Mononuclear cell (primary cell): ENCODE results near the gene ERF. TPM values are rescaled to one million over a fixed set of nuclear protein-coding genes. Genes with fewer than 3 reads are reported as not detected.

Source experiments
- H3K27me3 ChIP-seq: 2 replicates; pipeline ENCODE4 v1.6.0; 2011; ENCODE audit warnings: low read length, control low read depth; ENCODE audit not compliant: insufficient read depth
- H3K4me1 ChIP-seq: 2 replicates; pipeline ENCODE4 v1.5.1; 2011; ENCODE audit warnings: mild to moderate bottlenecking, low read length, control low read depth; ENCODE audit not compliant: insufficient read depth
- H3K4me3 ChIP-seq: 2 replicates; pipeline ENCODE4 v1.5.1; 2011; ENCODE audit warnings: mild to moderate bottlenecking, low read length, moderate library complexity
- H3K9me3 ChIP-seq: 2 replicates; pipeline ENCODE4 v1.5.1; 2011; ENCODE audit warnings: low read depth, mild to moderate bottlenecking, control low read depth, low read length
- total RNA-seq: library from RNA; depleted of rRNA; stranded (reverse); fragments of >200 nt; gene quantifications from one replicate; pipeline ENCODE4 v1.2.3, GENCODE V29; 2012

ERF gene
- total RNA-seq, 1 donor, result 35.2 TPM

DNA sequence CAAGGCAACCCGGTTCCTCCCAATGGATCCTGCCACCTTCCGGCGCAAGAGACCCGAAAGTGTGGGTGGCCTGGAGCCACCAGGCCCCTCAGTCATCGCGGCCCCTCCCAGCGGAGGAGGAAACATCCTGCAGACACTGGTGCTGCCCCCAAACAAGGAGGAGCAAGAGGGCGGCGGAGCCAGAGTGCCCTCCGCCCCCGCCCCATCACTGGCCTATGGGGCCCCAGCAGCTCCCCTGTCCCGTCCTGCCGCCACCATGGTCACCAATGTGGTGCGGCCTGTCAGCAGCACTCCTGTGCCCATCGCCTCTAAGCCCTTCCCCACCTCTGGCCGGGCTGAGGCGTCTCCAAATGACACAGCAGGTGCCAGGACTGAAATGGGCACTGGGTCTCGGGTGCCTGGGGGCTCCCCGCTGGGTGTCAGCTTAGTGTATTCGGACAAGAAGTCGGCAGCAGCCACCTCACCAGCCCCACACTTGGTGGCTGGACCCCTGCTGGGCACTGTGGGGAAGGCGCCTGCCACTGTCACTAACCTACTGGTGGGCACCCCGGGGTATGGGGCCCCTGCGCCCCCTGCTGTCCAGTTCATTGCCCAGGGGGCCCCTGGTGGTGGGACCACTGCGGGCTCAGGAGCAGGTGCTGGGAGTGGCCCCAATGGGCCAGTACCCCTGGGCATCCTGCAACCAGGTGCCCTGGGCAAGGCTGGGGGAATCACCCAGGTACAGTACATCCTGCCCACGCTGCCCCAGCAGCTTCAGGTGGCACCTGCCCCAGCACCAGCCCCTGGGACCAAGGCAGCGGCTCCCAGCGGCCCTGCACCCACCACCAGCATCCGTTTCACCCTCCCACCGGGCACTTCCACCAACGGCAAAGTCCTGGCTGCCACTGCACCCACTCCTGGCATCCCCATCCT lies 35.9 kb upstream of the ERF start:
- Histone ChIP-seq H3K9me3 (no peaks in the 10 kb centered on the region), H3K27me3 (no peaks in the 10 kb centered on the region), H3K4me1 (peaks cover 11% of the 10 kb centered on the region), H3K4me3 (no peak overlapping the region)

DNA sequence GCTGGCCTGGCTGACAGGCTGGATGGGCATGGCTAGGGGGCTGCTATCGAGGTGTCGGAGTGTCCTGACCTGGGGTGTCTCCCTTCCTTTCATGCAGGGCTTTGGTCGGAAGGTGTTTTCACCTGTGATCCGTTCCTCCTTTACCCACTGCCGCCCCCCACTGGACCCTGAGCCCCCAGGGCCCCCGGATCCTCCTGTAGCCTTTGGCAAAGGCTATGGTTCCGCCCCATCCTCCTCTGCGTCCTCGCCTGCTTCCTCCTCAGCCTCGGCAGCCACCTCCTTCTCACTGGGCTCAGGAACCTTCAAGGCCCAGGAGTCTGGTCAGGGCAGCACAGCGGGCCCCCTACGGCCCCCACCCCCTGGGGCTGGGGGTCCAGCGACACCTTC lies 35.2 kb upstream of the ERF start:
- Histone ChIP-seq H3K4me3 (no peak overlapping the region), H3K4me1 (peaks cover 18% of the 10 kb centered on the region), H3K9me3 (no peaks in the 10 kb centered on the region), H3K27me3 (no peaks in the 10 kb centered on the region)

DNA sequence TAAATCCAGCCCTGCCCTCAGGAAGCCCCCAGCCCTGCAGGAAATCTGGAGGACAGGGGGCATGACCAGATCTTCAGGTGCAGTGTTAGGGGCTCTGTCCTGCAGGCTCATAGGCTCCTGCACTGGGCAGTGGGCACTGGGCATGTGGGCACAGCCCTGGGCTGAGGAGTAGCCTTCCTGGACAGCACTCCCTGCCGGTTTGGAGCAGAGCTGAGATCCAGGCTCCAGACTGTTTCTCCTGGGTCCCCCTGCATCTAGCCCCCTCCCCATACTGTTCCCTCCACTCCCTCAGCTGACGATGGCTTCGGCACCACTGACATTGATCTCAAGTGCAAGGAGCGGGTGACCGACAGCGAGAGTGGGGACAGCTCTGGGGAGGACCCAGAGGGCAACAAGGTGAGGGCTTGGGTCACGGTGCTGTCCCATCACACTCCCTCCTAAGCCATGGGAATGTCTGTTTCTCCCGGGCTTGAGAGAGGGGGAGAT lies 34.7 kb upstream of the ERF start:
- Histone ChIP-seq H3K27me3 (no peaks in the 10 kb centered on the region), H3K9me3 (no peaks in the 10 kb centered on the region), H3K4me1 (peaks cover 23% of the 10 kb centered on the region), H3K4me3 (no peak overlapping the region)

DNA sequence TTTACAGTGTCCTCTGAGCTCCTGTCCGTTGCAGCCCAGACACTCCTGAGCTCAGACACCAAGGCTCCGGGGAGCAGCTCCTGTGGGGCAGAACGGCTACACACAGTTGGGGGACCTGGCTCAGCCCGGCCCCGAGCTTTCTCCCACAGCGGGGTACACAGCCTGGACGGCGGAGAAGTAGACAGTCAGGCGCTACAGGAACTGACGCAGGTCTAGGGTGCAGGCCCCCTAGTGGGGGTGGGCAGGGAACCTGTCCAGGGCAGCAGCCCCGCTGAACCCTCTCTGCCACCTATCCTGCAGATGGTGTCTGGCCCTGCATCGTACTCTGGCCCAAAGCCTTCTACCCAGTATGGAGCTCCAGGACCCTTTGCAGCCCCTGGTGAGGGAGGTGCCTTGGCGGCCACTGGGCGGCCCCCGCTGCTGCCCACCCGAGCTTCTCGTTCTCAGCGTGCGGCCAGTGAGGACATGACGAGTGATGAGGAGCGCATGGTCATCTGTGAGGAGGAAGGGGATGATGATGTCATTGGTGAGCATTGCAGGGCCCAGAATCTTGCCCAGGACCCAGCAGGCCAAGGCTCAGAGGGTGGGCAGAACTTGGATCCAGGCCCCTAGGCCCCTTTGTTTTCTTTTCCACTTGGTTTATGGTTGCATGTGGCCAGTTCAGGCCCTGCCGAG lies 34.1 kb upstream of the ERF start:
- no peaks in the 10 kb centered on the region for H3K27me3 ChIP-seq

DNA sequence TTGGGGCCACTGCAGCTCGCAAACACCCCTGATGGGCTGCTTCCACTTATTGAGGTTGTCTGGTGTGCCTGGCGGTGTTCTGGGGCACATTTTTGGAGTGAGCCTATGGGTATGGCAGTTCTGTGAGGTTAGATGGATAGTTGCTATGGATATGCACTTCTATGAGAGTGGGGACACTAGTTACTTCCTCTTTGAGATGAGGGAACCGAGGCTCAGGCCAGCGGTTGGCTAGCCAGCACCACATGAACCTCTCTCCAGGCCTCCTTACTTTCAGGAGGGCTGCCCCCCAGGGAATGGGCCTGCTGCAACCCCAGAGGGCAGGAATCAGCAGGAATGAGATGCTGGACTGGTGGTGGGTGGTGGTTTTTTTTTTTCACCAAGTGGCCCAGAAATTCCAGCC lies 33.5 kb upstream of the ERF start:
- peaks cover 26% of the 10 kb centered on the region for H3K4me1 ChIP-seq

More for the DNA sequence above, 34.1 kb upstream of the ERF start:
- Histone ChIP-seq H3K4me1 (peaks cover 24% of the 10 kb centered on the region), H3K4me3 (no peak overlapping the region), H3K9me3 (no peaks in the 10 kb centered on the region)

DNA sequence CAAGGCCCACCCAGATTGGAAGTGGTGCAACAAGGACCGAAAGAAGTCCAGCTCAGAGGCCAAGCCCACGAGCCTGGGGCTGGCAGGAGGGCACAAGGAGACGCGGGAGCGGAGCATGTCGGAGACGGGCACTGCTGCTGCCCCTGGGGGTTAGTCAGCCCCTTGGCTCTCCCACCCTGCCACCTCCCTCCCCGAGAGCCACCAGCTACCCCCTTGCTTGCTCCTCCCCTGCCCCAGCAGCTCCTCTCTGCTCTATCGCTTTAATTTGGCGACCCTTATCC lies 32.8 kb upstream of the ERF start:
- H3K27me3 ChIP-seq, result no peaks in the 10 kb centered on the region
- H3K4me1 ChIP-seq, result peaks cover 32% of the 10 kb centered on the region
- no peaks in the 10 kb centered on the region for H3K9me3 ChIP-seq
- no peak overlapping the region for H3K4me3 ChIP-seq

More for the DNA sequence above, 33.5 kb upstream of the ERF start:
- Histone ChIP-seq H3K27me3 (no peaks in the 10 kb centered on the region), H3K9me3 (no peaks in the 10 kb centered on the region), H3K4me3 (no peak overlapping the region)

DNA sequence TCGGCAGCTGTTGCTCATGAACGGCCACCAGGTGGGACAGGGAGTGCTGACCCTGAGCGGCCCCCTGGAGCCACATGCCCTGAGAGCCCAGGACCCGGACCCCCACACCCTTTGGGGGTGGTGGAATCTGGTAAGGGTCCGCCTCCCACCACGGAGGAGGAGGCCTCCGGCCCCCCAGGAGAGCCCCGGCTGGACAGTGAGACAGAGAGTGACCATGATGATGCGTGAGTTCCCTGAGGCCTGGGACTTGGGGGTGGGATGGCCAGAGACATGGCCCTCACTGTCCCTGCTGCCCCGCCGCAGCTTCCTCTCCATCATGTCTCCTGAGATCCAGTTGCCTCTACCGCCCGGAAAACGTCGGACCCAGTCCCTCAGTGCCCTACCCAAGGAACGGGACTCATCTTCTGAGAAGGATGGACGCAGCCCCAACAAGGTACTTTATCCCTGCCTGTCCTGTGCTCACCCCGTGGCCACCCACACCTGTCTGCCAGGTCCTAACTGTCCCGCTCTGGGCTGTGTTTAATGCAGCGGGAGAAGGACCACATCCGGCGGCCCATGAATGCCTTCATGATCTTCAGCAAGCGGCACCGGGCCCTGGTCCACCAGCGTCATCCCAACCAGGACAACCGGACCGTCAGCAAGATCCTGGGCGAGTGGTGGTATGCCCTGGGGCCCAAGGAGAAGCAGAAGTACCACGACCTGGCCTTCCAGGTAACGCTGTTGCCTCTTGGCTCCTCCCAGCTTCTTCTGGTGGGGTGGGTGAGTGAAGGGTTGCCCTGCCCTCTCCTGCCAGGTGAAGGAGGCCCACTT lies 32.3 kb upstream of the ERF start:
- Histone ChIP-seq H3K4me1 (peaks cover 37% of the 10 kb centered on the region), H3K27me3 (no peaks in the 10 kb centered on the region), H3K9me3 (no peaks in the 10 kb centered on the region), H3K4me3 (no peak overlapping the region)

DNA sequence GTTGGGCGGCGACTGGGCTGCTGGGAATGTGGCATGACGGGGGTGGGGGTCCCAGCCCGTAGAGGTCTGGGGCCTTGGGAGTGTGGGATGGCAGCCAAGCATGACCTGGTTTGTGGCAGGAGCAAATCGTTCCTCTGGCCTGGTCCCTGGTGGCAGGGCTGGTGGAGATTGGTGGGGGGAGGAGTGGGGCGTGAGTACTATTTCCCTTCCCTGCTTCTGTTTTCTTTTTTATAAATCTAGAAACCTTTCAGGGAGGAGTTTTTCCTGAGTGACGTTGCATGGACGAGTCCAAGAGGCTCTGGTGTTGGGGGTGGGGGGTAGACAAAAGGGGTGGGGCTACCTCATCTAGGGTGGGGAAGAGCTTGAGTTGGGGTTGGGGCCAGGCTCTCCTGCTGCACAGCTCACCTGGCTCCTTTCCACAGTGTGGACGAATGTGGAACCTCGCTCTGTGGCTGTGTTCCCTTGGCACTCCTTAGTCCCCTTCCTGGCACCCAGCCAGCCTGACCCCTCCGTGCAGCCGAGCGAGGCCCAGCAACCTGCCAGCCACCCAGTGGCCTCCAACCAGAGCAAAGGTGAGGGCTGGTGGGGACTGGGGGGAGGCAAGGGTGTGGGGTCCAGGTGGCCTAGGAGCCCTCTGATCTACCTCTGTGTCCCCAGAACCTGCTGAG lies 31.6 kb upstream of the ERF start:
- no peaks in the 10 kb centered on the region for H3K27me3 ChIP-seq
- H3K9me3 ChIP-seq, result no peaks in the 10 kb centered on the region
- peaks cover 45% of the 10 kb centered on the region for H3K4me1 ChIP-seq
- H3K4me3 ChIP-seq, result no peak overlapping the region

DNA sequence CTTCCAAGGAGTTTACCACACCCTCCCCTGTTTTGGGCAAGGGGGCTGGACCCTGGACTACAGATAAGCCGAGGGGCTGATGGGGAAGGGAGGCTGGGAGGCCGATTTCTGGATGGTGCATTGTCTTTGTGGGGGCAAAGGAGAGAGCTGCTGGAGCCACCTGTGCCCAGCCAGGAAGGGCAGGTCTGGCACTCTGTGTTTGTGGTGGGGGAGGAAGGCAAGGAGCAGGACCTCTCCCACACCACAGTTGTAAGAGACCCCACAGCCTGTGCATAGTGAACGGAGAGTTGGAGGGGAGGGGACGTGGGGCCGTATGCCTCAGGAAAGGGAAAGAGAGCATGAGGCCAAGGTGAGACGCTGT lies 31.0 kb upstream of the ERF start:
- Histone ChIP-seq H3K27me3 (no peaks in the 10 kb centered on the region), H3K4me3 (no peak overlapping the region), H3K4me1 (peaks cover 50% of the 10 kb centered on the region), H3K9me3 (no peaks in the 10 kb centered on the region)

DNA sequence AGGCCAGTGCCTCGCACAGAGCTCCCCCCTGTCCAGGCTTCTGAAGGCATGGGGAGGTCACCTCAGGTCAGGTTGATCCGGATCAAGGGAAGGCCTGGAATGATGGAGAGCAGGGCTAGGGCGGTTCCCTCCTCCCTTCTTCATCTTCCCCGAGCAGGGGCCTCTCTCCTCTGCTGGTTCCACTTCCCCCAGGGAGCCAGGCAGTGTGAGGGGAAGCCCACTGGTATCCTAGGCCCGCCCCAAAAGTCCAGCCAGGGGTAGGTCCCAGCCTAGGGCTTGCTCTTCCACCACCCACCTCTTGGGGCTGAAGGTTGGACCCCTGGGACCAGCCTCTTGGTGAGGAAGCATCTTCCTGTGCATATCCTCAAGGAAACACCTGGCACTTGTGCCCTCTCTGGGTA lies 30.6 kb upstream of the ERF start:
- no peak overlapping the region for H3K4me3 ChIP-seq
- peaks cover 50% of the 10 kb centered on the region for H3K4me1 ChIP-seq
- H3K27me3 ChIP-seq, result no peaks in the 10 kb centered on the region
- H3K9me3 ChIP-seq, result no peaks in the 10 kb centered on the region

DNA sequence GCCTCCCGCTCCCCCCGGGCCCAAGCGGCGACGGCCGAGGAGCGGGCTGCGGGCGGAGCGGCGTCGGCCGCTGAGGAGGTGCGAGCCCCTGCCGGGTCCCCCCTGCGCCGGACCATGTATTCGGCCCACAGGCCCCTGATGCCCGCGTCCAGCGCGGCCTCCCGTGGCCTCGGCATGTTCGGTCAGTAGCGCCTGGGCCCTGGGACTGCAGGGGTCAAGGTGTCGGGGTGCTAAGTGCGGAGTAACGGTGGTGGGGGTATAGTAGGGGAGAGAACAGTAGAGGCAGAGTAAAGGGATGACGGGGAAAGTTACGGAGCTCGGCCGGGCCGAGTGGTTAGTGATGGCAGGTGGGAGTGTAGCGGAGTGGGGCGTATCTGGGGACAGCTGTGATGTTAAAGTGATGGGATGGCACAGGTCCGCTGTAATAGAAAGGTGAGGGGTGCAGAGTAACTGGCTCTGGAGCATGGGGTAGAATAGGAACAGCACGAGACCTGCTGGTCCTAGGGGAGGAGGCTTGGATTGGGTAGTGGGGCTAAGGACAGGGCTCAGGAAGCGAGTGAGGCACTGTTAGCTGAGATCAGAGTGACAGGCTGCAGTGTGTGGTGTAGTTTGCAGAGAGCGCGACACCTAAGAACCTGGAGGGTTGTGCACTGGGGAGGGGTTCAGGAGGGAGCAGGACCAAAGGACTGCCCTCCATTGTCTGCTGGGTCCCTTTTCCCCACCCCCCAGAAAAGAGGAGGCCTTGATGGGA lies 29.8 kb upstream of the ERF start:
- H3K4me3 ChIP-seq, result peak overlapping the region; percentile 52
- H3K4me1 ChIP-seq, result peaks cover 56% of the 10 kb centered on the region
- no peaks in the 10 kb centered on the region for H3K9me3 ChIP-seq
- no peaks in the 10 kb centered on the region for H3K27me3 ChIP-seq

DNA sequence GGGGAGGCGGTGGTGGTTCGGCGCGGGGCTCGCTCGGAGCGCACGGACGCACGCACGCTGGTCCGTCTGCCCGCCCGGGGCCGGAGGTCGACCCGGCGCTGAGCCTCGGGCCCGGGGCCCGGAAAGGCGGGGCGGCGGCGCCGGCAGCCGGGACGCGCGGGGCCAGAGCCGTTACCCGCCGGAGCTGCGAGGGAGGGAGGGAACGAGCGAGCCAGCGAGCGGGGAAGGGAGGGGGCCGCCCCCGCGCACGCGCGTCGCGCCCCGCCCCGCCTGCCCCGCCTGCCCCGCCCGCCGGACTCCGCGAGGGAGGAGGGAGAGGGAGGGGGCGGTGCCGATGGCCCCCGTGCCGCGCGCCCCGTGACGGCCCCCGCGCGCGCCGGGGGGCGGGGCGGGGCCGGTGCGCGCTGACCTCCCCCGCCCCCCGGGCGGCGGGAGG lies 29.2 kb upstream of the ERF start:
- Histone ChIP-seq H3K27me3 (no peaks in the 10 kb centered on the region), H3K9me3 (no peaks in the 10 kb centered on the region), H3K4me1 (peaks cover 63% of the 10 kb centered on the region), H3K4me3 (peak overlapping the region; percentile 38)

DNA sequence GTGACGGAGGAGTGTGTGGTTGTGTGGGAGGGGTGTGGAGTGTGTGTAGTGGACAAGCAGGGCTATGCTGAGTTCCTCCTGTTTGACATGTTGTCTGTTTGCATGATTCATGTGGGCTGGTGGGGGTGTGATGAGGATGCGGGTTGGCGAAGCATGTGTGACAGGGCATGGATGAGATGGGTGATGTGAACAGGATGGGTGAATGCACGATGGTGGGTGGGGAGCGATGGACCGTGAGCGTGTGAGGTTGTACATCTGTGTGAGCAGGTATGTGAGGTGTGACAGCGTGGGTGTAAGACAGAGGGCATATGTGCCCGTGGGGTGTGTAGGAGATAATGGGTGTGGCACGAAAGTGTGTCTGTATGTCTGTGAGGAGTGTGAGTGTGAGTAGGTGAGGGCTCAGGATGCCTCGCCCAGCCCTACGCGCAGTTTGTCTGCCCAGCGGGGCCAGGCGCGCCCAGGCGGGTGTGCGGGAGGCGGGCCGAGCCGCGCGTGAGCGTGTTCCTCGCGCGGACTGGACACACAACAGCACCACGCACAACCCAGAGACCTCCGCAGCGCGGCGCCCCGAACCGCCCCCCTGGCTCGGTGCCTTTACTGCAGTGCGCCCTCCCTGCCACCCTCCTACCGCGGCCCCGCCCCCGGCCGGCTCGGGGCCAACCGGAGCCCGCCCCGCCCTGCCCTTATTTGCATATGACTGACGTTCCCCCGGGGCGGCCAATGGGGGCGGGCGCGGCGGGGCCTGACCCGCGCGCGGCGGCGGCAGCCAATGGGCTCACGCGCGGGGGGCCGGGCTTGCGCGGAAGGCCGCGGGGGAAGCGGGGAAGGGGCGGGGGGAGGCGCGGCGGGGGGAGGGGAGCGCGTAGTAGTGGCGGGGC lies 28.5 kb upstream of the ERF start:
- Histone ChIP-seq H3K27me3 (no peaks in the 10 kb centered on the region), H3K4me1 (peaks cover 70% of the 10 kb centered on the region), H3K4me3 (peak overlapping the region; percentile 49), H3K9me3 (no peaks in the 10 kb centered on the region)
